Stimulated activated CD8-positive, alpha-beta memory T cell treated with anti-CD3 and anti-CD28 coated beads, Interleukin-15, amount 100 ng/mL, for 24 hours (primary cell): ENCODE data around the gene MYBPC2.
"Not testable (repeated sequence)": the region's sequence is repeated elsewhere in the genome, so short reads cannot be mapped to it uniquely, and the experiment has no call there.

ENCODE experiments used
- DNase-seq: peaks from one replicate; pipeline ENCODE4 v3.0.0-alpha.2; 2020; ENCODE audit warnings: low read depth

MYBPC2 gene

GRCh38 chr19:50428772-50429463 lies 3.8 kb upstream of the MYBPC2 start:
- DNase-seq: no peak

- DNase-seq: no peak
These were observed 1.8 kb upstream of the MYBPC2 start for GRCh38 chr19:50430888-50431342.

- DNase-seq: peak; percentile 85
These were observed 1.1 kb upstream of the MYBPC2 start for GRCh38 chr19:50431343-50432220.

- no peak for DNase-seq
These were observed 799 bp downstream of the MYBPC2 start for GRCh38 chr19:50433201-50434180.

GRCh38 chr19:50434525-50434924 lies 1.8 kb downstream of the MYBPC2 start:
- DNase-seq: no peak

DNA sequence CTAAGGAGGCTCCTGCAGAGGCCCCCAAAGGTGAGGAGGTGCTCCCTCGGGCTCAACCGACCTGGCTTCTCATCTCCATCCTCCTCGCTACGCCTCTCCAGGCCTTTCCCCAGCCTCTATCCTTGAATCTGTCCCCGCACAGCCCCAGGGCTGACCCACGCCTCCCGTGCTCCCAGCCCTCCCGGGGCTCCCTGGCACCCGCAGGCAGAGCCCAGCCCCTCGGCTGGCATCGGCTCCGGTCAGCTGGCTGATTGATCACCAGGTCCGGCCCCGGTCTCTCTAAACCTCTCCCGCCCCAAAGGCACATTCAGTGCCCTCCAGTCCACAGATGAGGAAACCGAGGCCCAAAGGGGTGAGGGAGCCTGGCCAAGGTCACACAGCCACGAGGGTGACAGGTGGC lies 2.5 kb downstream of the MYBPC2 start:
- no peak for DNase-seq

- no peak for DNase-seq
These were observed 2.9 kb downstream of the MYBPC2 start for GRCh38 chr19:50435627-50436026.

GRCh38 chr19:50437862-50438449 lies 5.3 kb downstream of the MYBPC2 start:
- DNase-seq: no peak

GRCh38 chr19:50439130-50439529 lies 6.4 kb downstream of the MYBPC2 start:
- DNase-seq: not testable (repeated sequence)

- no peak for DNase-seq
These were observed 11.4 kb downstream of the MYBPC2 start for GRCh38 chr19:50444059-50444458.

DNA sequence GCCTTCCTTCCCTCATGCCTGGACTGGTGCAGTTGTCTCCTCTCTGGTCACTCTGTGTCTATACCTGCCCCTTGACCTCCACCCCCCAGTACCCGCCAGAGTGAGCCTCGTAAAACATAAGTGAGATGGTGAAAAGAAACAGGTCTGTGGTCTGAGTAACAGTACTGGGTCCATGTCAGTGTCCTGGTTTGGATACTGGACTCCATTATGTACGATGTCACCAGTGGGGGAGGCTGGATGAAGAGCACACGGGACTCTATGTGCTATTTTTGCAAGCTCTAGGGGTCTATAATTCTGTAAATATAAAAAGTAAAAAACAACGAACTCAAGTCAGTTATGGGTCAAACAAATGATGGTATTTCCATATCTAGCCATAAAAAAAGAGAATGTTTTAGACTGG lies 14.4 kb downstream of the MYBPC2 start:
- no peak for DNase-seq

- no peak for DNase-seq
These were observed 15.1 kb downstream of the MYBPC2 start for GRCh38 chr19:50447750-50448149.

GRCh38 chr19:50449236-50449899 lies 16.7 kb downstream of the MYBPC2 start:
- DNase-seq: no peak

DNA sequence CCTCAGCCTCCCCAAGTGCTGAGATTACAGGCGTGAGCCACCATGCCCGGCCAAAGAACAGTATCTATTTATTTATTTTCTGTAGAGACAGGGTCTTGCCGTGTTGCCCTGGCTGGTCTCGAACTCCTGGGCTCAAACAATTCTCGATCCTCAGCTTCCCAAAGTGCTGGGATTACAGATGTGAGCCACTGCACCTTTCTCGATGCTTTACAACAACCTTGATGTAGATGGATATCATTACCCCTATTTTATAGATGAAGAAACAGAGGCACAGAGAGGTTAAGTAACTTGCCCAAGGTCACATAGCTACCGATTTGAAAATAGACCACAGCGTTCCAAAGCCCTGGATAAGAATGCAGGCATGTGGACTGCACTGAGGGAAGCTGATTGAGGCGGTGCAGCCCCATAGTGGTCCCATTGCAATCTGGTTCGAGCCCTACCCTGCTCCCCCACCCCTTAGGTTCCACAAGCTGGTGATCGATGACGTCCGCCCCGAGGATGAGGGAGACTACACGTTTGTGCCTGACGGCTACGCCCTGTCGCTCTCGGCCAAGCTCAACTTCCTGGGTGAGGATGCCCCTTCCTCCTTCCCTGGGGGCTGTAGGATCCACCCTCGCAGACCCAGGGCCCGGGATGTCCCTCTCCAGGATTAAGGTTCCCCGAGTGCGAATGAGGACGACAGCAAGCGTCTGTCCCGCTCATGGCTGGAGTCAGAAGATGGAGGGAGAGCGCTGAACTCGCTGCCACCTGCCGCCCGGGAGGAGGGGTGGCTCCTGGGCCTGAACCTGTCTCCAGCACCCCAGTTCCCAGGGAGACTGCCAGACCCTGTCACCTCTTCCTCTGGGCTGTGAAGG lies 17.9 kb downstream of the MYBPC2 start:
- DNase-seq: no peak

GRCh38 chr19:50451223-50451534 lies 18.5 kb downstream of the MYBPC2 start:
- no peak for DNase-seq

DNA sequence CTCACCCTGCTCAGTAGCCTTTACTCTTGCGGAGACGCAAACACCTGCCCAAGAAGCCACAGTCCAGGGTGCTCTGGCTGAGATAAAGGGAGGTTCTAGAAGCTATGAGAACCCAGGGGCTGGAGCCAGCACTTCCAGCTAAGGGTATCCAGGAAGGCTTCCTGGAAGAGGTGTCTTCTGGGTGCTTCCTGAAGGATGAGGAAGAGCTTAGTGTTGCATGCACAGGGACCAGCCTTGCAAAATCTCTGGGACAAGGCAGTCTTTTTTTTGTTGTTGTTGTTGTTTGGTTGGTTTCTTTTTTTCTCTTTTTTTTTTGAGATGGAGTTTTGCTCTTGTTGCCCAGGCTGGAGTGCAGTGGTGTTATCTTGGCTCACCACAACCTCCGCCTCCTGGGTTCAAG lies 20.6 kb downstream of the MYBPC2 start:
- DNase-seq: no peak

GRCh38 chr19:50455992-50456391 lies 23.3 kb downstream of the MYBPC2 start:
- no peak for DNase-seq

GRCh38 chr19:50457300-50457699 lies 24.6 kb downstream of the MYBPC2 start:
- no peak for DNase-seq

- no peak for DNase-seq
These were observed 25.8 kb downstream of the MYBPC2 start for GRCh38 chr19:50458396-50459066.

- no peak for DNase-seq
These were observed 26.4 kb downstream of the MYBPC2 start for GRCh38 chr19:50459067-50459456.
